IPS DF 4.7 (cell line): ENCODE data around the gene PROSER2.

ENCODE experiments used
- DNase-seq: peaks from one replicate; pipeline ENCODE4 v3.0.0-alpha.2; 2013; ENCODE audit warnings: low spot score; ENCODE audit errors: extremely low read depth

The PROSER2 gene

GRCh38 chr10:11799736-11800080 is 23.4 kb upstream of the PROSER2 start:
- DNase-seq = no peak

- no peak for DNase-seq
Measured at GRCh38 chr10:11804336-11804735, 18.8 kb upstream of the PROSER2 start.

GRCh38 chr10:11805792-11806191 is 17.4 kb upstream of the PROSER2 start:
- DNase-seq = no peak

- DNase-seq = no peak
Measured at GRCh38 chr10:11806706-11807105, 16.4 kb upstream of the PROSER2 start.

GRCh38 chr10:11808808-11809207 is 14.3 kb upstream of the PROSER2 start:
- DNase-seq = no peak

GRCh38 chr10:11810313-11810766 is 12.8 kb upstream of the PROSER2 start:
- no peak for DNase-seq

GRCh38 chr10:11810973-11811372 is 12.2 kb upstream of the PROSER2 start:
- DNase-seq = no peak

GRCh38 chr10:11813177-11813576 is 10.0 kb upstream of the PROSER2 start:
- no peak for DNase-seq

- no peak for DNase-seq
Measured at GRCh38 chr10:11813855-11814567, 9.1 kb upstream of the PROSER2 start.

GRCh38 chr10:11819027-11819426 is 4.1 kb upstream of the PROSER2 start:
- DNase-seq = no peak

GRCh38 chr10:11822026-11822756 is 965 bp upstream of the PROSER2 start:
- DNase-seq = no peak

GRCh38 chr10:11822809-11823121 is 391 bp upstream of the PROSER2 start:
- DNase-seq = no peak

GRCh38 chr10:11823989-11824346 is 812 bp downstream of the PROSER2 start:
- DNase-seq = no peak

- no peak for DNase-seq
Measured at GRCh38 chr10:11824376-11824775, 1.2 kb downstream of the PROSER2 start.

GRCh38 chr10:11824825-11825224 is 1.7 kb downstream of the PROSER2 start:
- DNase-seq = no peak

- DNase-seq = no peak
Measured at GRCh38 chr10:11825796-11826414, 2.7 kb downstream of the PROSER2 start.

- DNase-seq = no peak
Measured at GRCh38 chr10:11827006-11827405, 3.9 kb downstream of the PROSER2 start.

- no peak for DNase-seq
Measured at GRCh38 chr10:11827414-11827813, 4.3 kb downstream of the PROSER2 start.

GRCh38 chr10:11828682-11829284 is 5.6 kb downstream of the PROSER2 start:
- DNase-seq = no peak

- no peak for DNase-seq
Measured at GRCh38 chr10:11830836-11831519, 7.8 kb downstream of the PROSER2 start.

GRCh38 chr10:11831520-11831951 is 8.4 kb downstream of the PROSER2 start:
- no peak for DNase-seq

- no peak for DNase-seq
Measured at GRCh38 chr10:11832042-11832441, 8.9 kb downstream of the PROSER2 start.
